HG02938 (cell line): ENCODE data around the gene HRAS.

Experiments used
- ATAC-seq: cut with Tn5 transposase; IDR thresholded peaks from one replicate; pipeline ENCODE4 v1.9.1; 2021; ENCODE audit warnings: mild to moderate bottlenecking, moderate library complexity; ENCODE audit not compliant: unreplicated experiment

Gene HRAS

DNA sequence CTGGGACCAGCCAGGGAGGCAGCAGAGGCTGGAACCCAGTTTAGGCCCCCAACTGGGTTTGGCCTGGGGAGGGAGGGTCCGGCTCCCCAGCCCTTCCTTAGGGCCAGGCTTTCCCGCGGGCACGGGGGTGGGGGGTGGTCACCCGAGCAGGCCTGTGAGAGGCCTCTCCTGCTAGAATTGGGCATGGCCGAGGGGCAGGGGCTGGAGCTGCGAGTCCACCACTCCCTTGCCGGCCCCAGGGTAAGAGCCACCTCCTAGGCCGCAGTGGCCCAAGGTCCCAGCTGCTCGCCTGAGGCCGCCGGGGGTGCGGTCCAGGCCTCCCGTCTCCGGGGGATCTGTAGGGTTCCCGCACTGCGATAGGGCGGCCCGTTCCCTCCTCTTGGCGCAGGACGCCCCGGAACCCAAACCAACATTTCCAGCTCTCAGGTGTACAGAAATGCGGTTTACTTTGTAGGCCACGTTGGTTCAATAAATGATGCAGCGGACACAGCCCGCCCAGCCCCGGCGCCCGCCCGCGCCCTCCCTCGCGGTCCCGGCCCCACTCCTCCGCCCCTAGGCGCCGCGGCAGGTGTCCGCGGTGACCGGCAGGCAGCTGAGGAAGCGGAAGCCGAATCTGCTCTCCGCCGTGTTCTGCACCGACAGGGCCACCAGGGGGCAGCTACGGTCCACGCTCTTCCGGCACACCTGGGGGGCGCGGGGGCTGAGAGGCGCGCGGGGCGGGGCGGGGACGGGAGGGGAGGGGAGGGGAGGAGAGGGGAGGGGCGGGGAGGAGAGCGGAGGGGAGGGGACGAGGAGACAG, 19.3 kb upstream of the HRAS start:
- peak; percentile 44 for ATAC-seq

DNA sequence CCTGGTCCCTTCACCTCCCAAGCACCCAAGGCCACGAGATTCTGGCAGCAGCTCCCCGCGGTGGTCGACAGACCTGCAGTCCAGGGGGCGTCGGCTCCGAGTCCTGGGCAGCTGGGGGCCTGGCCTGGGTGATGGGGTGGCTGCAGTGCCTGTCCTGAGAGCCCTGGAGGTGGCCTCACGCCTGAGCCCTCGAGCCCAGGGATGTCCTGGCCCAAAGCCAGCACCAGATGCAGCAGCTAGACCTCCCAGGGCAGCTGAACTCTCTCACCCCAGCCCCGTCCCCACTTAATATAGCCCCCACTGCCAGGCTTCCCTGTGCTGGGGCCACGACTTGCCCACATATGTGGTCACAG, 18.6 kb upstream of the HRAS start:
- no peak for ATAC-seq

DNA sequence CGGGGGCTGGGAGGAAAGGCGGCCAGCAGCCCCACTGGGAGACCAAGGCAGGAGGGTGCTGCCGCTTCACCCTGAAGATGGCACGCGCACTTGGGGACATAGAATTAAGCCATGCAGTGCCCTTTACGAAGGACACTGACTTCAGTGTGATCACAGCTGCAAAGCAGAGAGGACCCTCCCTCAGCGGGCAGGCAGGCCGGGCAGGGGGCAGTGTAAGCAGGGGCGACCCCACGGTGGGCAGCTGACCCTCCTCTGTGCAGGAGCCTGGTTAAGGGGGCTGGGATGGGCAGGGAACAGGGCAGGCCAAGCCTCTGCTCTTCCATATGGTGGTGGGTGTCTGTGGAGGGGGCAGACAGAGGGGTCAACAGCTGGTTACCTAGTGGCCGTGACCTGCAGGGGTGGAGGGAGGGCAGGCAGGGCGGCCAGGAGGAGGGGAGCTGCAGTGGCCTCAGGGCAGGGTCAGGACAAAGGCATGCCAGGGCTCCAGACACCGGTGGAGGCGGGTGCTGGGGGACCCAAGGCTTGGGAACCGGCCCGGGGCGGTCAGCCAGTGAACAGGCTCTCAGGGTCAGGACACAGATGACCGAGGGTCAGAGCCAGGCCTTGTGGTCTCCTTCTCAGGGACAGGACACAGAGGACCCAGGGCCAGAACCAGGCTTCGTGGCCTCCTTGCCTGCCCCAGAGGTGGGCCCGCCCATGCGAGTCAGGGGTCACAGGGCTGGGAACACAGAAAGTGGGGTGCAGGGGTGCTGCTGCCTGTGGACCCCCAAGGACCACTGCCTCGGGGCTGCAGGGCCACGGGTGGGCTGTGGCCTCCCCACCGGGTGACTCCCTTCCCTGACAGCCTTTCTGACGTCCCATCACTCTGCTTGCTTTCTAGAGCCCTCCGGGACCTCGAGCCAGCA, 18.0 kb upstream of the HRAS start:
- ATAC-seq, result no peak

DNA sequence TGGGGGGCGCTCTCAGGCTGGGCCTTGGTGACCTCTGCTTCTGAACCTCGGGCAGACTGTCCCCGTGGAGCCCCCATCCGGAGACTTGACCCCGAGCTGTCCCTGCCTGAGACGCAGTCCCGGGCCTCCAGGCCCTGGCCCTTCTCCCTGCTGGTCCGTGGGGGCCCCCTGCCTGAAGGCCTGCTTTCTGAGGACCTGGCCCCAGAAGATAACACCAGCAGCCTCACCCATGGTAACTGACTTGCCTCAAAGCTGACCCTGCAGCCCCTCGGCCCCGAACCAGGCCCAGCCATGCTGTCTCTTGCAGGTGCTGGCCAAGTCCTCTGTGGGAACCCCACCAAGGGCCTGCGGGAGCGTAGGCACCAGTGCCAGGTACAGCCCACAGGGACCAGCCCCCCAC, 16.2 kb upstream of the HRAS start:
- ATAC-seq, result no peak

DNA sequence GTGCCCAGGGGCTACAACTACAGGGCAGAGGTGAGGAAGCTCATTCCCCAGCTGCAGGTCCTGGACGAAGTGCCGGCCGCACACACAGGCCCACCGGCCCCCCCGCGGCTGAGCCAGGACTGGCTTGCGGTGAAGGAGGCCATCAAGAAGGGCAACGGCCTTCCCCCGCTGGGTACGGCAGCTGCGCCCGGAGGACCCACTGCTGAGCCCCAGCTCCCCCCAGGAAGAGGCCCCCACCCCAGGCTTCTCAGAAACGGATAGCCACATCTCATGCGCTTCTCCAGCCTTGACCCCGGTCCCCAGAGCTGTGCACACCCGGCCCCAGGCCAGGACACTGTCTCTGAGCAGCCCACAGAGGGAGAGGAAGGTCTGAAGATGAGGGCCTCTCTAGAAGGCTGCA, 15.8 kb upstream of the HRAS start:
- no peak for ATAC-seq

DNA sequence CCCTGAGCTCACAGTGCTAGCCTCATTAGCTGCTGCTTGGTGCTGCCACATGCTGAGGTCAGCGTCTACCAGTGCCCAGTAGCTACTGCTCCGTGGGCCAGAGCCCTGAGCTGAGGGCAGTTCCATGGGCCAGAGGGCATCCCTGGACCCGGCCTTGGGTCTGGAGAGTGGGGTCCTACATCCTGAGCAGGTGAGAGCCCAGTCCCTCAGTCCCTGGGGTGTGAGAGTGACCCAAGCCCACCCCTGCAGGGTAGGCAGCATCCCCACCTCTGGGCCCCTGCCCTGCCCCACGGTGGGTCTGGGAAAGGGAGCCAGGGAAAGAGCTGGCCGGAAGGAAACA, 15.3 kb upstream of the HRAS start:
- no peak for ATAC-seq

DNA sequence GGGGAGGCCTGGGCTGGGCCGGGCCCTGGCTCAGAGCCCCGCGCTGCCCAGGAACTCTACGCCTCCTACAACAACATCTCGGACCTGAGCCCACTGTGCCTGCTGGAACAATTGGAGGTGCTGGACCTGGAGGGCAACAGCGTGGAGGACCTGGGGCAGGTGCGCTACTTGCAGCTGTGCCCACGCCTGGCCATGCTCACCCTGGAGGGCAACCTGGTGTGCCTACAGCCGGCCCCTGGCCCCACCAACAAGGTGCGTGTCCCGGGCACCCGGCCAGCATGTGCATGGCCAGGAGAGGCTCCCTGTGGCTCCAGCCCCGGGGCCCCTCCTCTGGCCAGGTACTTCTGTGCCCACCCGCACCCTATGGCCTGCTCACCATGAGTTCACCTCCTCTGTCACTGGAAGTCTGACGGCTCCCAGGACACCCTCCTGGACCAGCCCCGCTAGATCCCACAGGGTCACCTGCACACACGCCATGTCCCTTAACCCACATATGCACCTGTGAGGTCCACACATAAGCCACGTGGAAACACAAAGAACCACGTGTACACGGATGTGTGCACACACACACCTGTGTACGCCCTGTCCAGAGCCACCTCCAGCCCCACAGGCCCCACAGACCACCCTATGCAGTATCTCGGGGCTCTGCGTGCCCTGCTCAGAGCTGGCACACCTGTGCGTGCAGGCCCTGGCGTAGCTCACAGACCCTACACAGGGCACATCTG, 14.8 kb upstream of the HRAS start:
- ATAC-seq, result no peak

DNA sequence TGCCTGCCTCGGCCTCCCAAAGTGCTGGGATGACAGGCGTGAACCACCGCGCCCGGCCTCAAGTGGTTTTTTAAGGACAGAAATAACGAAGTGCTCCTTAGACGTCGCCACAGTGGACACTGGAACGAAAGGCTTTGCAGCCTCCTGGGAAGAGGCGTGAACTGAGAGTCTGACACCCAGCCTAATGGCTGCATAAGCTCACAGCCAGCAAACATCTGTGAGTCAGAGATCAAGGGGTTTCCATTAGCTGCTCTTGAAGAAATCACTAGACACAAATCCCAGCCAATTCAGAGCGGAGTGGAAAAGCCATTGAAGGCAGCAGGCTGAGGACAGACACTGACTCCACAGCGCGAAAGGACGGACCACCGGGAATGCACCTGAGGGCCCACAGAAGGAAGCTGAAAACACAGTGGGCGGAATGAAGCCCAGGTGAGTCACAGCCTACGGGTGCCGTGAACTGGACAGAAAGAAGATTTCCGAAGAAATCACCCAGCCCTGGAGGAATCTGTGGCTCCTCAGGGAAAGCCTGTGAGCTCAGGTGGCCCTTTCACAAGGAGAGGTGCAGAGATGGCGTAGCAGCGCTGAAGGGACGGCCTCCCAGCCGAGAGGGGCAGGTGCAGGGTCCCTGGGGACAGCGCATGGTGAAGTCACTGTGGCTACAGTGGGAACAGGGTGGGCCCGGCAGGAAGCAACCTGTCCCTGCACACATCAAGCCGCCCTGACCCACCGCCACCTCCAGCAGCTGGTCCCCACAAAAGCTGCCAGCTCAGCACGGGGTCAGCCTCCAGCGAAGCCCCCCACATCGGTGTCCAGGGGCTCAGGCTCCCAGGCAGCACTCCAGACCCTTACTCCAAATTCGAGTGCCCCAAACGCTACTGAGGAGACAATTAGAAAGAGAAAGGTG, 13.6 kb upstream of the HRAS start:
- no peak for ATAC-seq

DNA sequence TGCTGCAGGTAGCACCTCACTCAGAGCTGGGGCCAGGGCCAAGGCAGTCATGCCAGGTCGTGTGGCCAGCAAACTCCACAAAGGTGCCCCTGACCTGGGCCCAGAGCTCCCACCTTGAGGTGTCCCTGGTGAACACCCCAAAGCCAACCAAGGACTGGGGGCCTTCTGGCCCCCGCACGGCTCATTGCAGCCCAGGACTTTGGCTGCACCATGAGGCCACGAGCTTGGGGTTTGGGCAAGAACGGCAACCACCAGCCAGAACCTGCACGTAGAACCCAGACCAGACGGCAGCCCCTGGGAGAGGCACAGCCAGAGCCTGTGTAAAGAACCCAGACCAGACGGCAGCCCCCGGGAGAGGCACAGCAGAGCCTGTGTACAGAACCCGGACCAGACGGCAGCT, 9.8 kb upstream of the HRAS start:
- no peak for ATAC-seq

DNA sequence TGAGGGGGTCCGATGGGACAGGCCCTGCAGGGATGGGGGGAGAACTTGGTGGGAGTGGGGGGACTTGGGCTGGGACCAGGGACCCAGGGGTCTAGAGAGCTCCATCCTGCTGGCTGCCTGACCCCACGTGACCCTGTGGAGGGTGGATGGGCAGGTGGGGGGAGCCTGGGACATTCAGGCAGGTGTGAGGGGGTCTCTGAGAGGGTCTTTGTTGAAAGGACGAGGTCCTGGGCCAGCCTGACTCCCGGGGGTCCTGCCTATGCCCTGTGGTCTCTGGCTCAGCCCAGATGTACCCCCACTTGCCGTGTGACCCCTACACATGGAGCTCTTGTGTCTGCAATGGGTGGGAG, 9.4 kb upstream of the HRAS start:
- no peak for ATAC-seq

DNA sequence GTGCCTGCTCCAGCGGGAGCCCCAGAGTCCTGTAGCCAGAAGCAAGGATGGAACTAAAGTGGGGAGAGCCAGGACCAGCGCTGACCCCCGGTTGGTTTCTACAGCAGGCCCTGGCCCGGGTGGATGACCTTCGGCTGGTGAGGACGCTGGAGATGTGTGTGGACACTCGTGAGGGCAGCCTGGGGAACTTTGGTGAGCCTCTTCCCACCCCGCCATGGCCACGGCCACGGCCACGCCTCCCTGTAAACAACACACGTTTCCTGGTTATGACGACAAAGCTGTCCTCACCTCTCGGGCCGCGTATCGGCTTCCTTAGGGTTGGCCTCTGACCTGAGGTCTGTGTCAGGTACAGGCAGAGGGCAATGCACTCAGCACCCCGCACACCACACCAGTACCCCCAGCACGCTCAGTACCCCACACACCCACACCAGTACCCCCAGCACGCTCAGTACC, 6.1 kb upstream of the HRAS start:
- ATAC-seq, result no peak

DNA sequence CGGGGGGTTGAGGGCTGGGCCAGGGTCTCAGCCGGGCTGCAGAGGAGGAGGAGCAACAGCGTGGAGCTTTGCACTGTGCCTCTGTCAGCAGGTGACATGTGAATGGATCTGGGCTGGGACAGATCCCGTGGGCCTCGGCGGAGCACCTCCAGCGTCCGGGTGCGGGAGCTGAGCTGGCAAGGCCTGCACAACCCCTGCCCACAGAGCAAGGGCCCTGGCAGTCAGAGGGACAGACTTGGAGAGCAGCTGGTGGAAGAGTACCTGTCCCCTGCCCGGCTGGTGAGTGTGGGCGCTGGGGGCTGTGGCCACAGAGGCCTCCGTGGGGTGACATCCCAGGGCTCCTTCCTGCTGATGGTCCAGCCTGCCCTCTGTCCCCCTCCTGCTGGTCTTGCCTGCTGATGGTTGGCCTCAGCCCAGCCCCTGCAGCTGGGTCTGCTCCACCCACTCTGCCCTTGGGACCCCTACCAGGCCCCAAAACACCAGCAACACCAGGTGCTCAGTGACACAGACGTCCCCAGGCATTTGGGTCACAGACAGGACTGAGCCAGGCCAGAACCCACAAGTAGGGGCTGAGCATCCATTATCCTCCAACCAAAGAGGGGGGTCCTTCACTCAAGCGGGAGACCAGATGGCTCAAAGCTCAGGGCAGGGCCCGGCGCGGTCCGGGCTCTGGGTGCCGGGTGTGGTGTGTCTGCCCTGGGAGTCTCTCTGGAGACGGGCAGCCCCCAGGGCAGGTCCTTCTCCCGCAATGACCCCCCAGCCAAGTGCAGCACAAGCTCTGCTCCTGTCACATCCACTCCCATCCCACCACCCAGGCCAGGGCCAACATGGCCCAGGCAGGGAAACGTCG, 5.4 kb upstream of the HRAS start:
- ATAC-seq, result no peak

DNA sequence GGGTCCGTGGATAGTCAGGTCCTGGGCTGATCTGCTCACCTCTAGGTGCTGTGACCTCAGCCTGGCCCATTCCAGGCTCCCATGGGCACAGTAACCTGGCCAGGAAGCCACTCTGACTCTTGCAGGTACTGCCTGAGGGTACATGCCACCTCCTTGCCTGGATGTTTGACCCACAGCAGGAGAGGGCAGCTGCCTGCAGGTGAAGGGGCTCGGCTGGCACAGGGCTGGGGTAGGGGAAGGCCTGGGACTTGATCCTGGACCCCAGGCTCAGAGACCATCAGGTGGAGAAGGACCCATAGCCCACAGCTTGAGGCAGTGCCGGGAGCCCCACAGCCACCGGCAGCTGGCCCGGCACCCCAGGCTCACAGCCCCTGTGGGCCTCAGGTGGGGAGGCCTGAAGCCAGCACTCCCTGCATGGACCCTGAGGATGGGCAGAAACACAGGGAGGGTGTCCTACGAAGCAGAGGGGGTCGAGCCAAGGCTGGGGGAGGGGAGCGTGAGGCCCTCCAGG, 4.7 kb upstream of the HRAS start:
- ATAC-seq, result no peak

DNA sequence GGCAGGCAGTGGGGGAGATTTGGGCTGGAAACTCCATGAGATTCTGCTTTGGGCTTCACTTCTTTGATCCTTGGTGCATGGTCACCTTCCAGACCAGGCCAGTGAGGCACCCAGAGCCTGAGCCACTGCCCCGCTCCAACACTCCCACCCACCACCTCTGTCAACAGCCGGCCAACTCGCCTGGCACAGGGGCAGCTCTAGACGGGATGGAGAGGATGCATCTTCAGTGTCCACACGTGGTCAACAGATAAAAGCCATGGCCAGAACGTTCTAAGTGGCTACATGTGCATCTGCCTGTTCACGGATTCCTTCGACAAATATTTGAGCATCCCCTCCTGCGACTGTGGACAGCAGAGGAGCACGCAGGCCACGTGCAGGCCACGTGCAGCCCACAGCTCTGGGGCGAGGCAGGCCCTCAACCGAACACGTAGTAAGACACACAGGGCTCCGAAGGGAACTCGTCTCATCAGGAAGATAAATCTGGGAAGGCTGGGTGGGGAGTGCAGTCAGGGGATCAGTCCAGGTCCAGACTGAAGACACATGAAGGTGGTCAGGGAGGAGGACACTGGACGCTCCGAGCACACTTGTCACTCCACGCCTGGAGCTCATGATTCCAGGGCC, 3.2 kb upstream of the HRAS start:
- no peak for ATAC-seq

DNA sequence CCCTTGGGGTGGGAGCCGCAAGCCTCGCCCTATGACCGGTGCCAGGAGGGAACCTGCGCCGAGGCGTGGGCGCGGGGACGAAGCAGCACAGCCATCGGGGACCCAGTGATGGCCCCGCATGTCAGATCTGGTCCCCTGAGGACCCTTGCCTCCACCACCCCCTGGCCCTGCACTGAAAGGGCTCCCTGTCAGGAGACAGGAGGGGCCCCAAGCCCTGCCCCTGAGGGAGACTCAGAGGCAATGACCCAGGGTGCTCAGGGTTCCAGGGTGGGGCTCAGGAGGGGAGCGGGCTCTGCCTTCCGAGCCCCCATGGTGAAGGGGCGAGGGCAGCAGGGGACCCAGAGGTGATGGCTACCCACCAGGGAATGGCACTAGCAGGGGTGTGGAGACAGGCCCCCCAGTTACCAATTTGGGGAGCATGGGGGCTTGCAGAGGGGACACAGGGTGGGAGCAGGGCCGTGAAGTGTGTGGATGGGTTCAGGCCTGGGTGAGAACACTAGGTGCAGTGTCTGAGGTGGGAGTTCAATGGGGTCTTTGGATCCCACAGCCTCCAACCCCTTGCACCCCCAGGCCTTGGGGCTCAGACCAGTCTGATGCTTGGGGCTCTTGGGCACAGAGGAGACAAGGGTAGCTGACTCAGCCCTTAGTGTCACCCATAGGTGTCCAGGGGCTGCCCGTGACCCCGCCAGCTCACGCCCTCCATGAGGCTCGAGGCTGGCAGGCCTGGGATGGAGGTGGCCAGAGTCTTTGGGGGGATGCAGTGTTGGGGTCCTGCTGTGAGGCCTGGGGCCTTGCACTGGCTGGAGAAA, 2.5 kb upstream of the HRAS start:
- no peak for ATAC-seq

DNA sequence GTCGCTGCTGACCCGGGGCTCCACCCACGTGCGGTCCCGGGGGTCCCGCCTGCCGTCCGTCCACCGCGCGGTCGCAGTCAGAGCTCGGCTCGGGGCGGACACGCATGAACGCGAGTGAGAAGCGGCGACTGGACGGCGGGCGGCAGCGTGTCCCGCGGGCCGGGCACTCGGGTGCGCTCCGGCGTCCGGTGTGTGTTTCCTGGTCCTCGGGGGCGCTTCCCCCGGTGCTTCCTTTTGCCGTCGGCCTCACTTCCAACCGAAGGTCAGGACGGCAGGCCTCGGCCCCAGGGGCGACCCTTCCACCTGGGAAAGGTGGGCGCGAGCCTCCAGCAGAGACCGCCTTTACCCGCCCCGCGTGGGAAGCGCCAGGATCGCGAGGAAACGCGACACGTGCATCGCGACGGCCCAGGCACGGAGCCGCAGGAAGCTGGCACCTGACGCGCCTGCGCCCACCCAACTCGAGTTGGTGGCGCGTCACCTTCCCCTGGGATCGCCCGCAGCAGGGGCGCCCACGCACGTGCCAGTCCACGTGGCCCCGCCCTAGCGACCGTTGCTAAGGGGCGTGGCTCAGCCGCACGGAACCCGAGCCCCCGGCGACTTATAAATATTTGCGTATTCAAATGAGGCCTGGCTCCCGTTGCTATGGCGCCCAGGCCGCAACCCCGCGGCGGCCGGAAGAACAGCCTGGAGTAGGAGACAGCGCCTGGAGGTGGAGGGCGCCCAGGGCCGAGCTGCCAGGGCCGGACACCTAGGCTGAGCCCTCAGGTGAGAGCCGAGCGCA, 1.7 kb upstream of the HRAS start, which contains the start of gene LRRC56:
Gene LRRC56, plus strand, starts transcription at position 687 of the 781 bp plus-strand sequence. CDS start 3,158 bp downstream, outside the sequence.
- peak; percentile 52 for ATAC-seq

DNA sequence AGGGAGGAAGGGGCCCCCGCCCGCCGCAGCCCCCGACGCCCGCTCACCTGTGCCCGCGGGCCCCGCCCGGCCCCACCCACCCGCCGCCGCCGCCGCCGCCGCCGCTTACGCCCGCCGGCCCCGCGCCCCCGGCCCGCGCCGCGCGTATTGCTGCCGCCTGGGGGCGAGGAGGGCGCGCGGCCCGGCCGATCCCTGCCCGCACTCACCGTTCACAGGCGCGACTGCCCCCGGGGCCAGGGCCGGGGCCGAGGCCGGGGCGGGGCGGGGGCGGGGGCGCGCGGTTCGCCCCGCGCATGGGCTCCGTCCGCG, 212 bp downstream of the HRAS start:
- ATAC-seq, result no peak
